Ishikawa (cell line): ENCODE measurements around the gene MYH10.

Experiments used
- CEBPB ChIP-seq: IDR thresholded peaks from 2 replicates; pipeline ENCODE4 v1.6.1; 2012
- CREB1 ChIP-seq: IDR thresholded peaks from 2 replicates; pipeline ENCODE4 v1.6.1; 2012; ENCODE audit warnings: low read depth
- EGR1 ChIP-seq: IDR thresholded peaks from 2 replicates; pipeline ENCODE4 v1.6.1; 2012
- EP300 ChIP-seq: IDR thresholded peaks from 2 replicates; pipeline ENCODE4 v1.6.1; 2012; ENCODE audit warnings: borderline replicate concordance
- FOXM1 ChIP-seq: IDR thresholded peaks from 2 replicates; pipeline ENCODE4 v1.6.1; 2012; ENCODE audit warnings: low read depth, borderline replicate concordance
- MAX ChIP-seq: IDR thresholded peaks from 2 replicates; pipeline ENCODE4 v1.6.1; 2012
- NFIC ChIP-seq: IDR thresholded peaks from 2 replicates; pipeline ENCODE4 v1.6.1; 2012
- RAD21 ChIP-seq: IDR thresholded peaks from 2 replicates; pipeline ENCODE4 v1.6.1; 2012; ENCODE audit warnings: low read depth
- REST ChIP-seq: IDR thresholded peaks from 2 replicates; pipeline ENCODE4 v1.6.1; 2012; ENCODE audit warnings: low read depth, mild to moderate bottlenecking
- TAF1 ChIP-seq: IDR thresholded peaks from 2 replicates; pipeline ENCODE4 v1.6.1; 2012; ENCODE audit warnings: low read depth, mild to moderate bottlenecking
- TCF12 ChIP-seq: IDR thresholded peaks from 2 replicates; pipeline ENCODE4 v1.6.1; 2012; ENCODE audit warnings: low read depth
- TEAD4 ChIP-seq: IDR thresholded peaks from 2 replicates; pipeline ENCODE4 v1.6.1; 2012
- USF1 ChIP-seq: IDR thresholded peaks from 2 replicates; pipeline ENCODE4 v1.6.1; 2012
- YY1 ChIP-seq: IDR thresholded peaks from 2 replicates; pipeline ENCODE4 v1.6.1; 2012; ENCODE audit warnings: low read depth
- ZBTB7A ChIP-seq: IDR thresholded peaks from 2 replicates; pipeline ENCODE4 v1.6.1; 2012; ENCODE audit warnings: low read depth

The MYH10 gene

GRCh38 chr17:8593276-8593675 lies 37.2 kb downstream of the MYH10 start:
- no peak for TF ChIP-seq REST

- TF ChIP-seq TCF12 = no peak
- no peak for TF ChIP-seq FOXM1
- no peak for TF ChIP-seq USF1
- TF ChIP-seq REST = no peak
- TF ChIP-seq TEAD4 = no peak
- no peak for TF ChIP-seq RAD21
- TF ChIP-seq CEBPB = no peak
- no peak for TF ChIP-seq CREB1
- TF ChIP-seq EGR1 = no peak
- no peak for TF ChIP-seq YY1
- no peak for TF ChIP-seq EP300
- no peak for TF ChIP-seq MAX
- no peak for TF ChIP-seq ZBTB7A
- no peak for TF ChIP-seq NFIC
Observed at GRCh38 chr17:8588877-8589554, 41.5 kb downstream of the MYH10 start.

- TF ChIP-seq USF1 (no peak), ZBTB7A (no peak), CREB1 (no peak), CEBPB (no peak), EP300 (no peak), TAF1 (no peak)
Observed at GRCh38 chr17:8586766-8587165, 43.8 kb downstream of the MYH10 start.

GRCh38 chr17:8585911-8586310 lies 44.6 kb downstream of the MYH10 start:
- TF ChIP-seq RAD21 (no peak), USF1 (no peak), FOXM1 (no peak), TEAD4 (no peak), YY1 (no peak), MAX (no peak), TCF12 (no peak), EGR1 (no peak), TAF1 (no peak), EP300 (no peak), REST (no peak), ZBTB7A (no peak)

GRCh38 chr17:8583954-8584353 lies 46.6 kb downstream of the MYH10 start:
- TF ChIP-seq NFIC = no peak
- no peak for TF ChIP-seq YY1
- no peak for TF ChIP-seq REST
- no peak for TF ChIP-seq EP300
- no peak for TF ChIP-seq EGR1
- TF ChIP-seq TCF12 = no peak
- TF ChIP-seq TAF1 = no peak
- TF ChIP-seq CEBPB = no peak
- TF ChIP-seq TEAD4 = no peak
- TF ChIP-seq CREB1 = no peak
- no peak for TF ChIP-seq FOXM1
- no peak for TF ChIP-seq ZBTB7A
- no peak for TF ChIP-seq RAD21
- TF ChIP-seq USF1 = no peak
- no peak for TF ChIP-seq MAX
